Heart right ventricle (tissue), 16 donors: ENCODE results near the gene COL8A2. TPM values are rescaled to one million over a fixed set of nuclear protein-coding genes. Genes with fewer than 3 reads are reported as not detected.

Experiments used
- ATAC-seq, 8 donors: fragments of 200-7000 bp; cut with Tn5 transposase; one replicate each; pipeline ENCODE4 v1.9.1; 2020; ENCODE audit warnings: mild to moderate bottlenecking in 8 of 8, moderate library complexity in 8 of 8, moderate number of reproducible peaks in 1 of 8
- DNase-seq, 2 donors: peaks; one replicate each; pipeline ENCODE4 v3.0.0-alpha.2; 2020
- H3K27ac ChIP-seq, 10 donors: fragments of 200-600 bp; sonication (generic) in 2 of 10; one replicate each; pipeline versions ENCODE4 v1.5.0 to v1.8.0; 2020 to 2022; ENCODE audit warnings: mild to moderate bottlenecking in 3 of 10
- H3K27me3 ChIP-seq, 7 donors: fragments of 200-600 bp; one replicate each; pipeline ENCODE4 v1.8.0; 2021 to 2022; ENCODE audit warnings: mild to moderate bottlenecking in 2 of 7
- H3K36me3 ChIP-seq, 9 donors: fragments of 200-600 bp; sonication (generic) in 1 of 9; one replicate each; pipeline versions ENCODE4 v1.5.0 to v1.8.0; 2020 to 2022; ENCODE audit warnings: mild to moderate bottlenecking in 2 of 9
- H3K4me1 ChIP-seq, 9 donors: fragments of 200-600 bp; sonication (generic) in 1 of 9; one replicate each; pipeline versions ENCODE4 v1.5.0 to v1.8.0; 2020 to 2022; ENCODE audit warnings: mild to moderate bottlenecking in 4 of 9
- H3K4me3 ChIP-seq, 10 donors: fragments of 200-600 bp; sonication (generic) in 2 of 10; one replicate each; pipeline versions ENCODE4 v1.5.0 to v1.8.0; 2020 to 2022; ENCODE audit warnings: mild to moderate bottlenecking in 7 of 10, moderate library complexity in 2 of 10
- H3K9me3 ChIP-seq, 11 donors: fragments of 200-600 bp in 10 of 11; sonication (generic) in 2 of 11; one replicate each; pipeline versions ENCODE4 v1.5.0 to v1.8.0; 2013 to 2022; ENCODE audit warnings: mild to moderate bottlenecking in 2 of 11, control low read depth in 1 of 11, moderate library complexity in 1 of 11
- WGBS, 2 donors: extraction: QIAGEN DNeasy Blood & Tissue Kit; methylation state at CpG; one replicate each; pipeline ENCODE4 v1.1.7; 2013; ENCODE audit warnings: inconsistent platforms in 1 of 2; 5-methylcytosine and 5-hydroxymethylcytosine counted together
- intact Hi-C, 10 donors: fragments of 100-400 bp; cut with DNase I; formaldehyde crosslinking; loops; one replicate each; pipeline versions ENCODE4 v1.11.1 to v1.14.2; 2022
- polyA plus RNA-seq, 2 donors: library from polyadenylated mRNA; stranded (reverse); fragments of 200-250 nt; gene quantifications; one replicate each; pipeline ENCODE4 v1.2.3, GENCODE V29; 2013
- total RNA-seq, 10 donors: library from RNA; stranded (reverse); fragmentation: NEBNext Ultra II Directional in 3 of 10; extraction: Animal tissue kit (Norgen Biotek cat#: 25700) in 3 of 10; gene quantifications; one replicate each; pipeline versions ENCODE4 v1.2.1 to v1.2.4, GENCODE V29; 2021 to 2023
- TF ChIP-seq, protein P1 (sequence below), 9 donors: fragments of 200-600 bp; sonication (generic) in 2 of 9; IDR thresholded peaks; one replicate each; pipeline versions ENCODE4 v1.5.0 to v1.8.0; 2021 to 2022; ENCODE audit warnings: antibody characterized with exemption in 9 of 9, mild to moderate bottlenecking in 5 of 9, moderate library complexity in 1 of 9
- donor health status: Arrhythmogenic right ventricular cardiomyopathy.
- donor health status: ischemic (EF 13 %, LVEDD 7.1; RV severe dilation, severe dysfunction).
- donor health status: healthy with polysubstance abuse.
- donor health status: DM: no; HTN: yes; CAD: no.
- donor health status: DM: no; HTN: no; CAD: no.
- donor health status: ischemic (EF 25% LVEDD 6.9; RV normal size, moderate dysfunction).
- donor health status: ischemic (EF 25% LVEDD 5.7; RV mildly dilated, moderate dysfunction).
- donor health status: healthy.
- donor health status: DM: yes; HTN: yes; CAD: no.
- donor health status: Ischemic cardiomyopathy.
- donor health status: ischemic (EF 35%, LVEDD 5.7; RV mildly dilated, moderate dysfunction).
- donor health status: nonischemic (EF 11% LVEDD 7.7; RV severe dilation, severe dysfunction).
- donor health status: DM: yes; HTN: yes; CAD: no.
- donor health status: PGD.
- donor health status: ischemic (EF 29% LVEDD 5.4; RV normal size, mild dysfunction).
- donor health status: nonischemic (EF 23%, LVEDD 6.1; RV moderate dilation, normal function).

The COL8A2 gene
- total and polyA plus RNA-seq, 12 donors = 0.53 to 2.0 (median 0.73) TPM

DNA sequence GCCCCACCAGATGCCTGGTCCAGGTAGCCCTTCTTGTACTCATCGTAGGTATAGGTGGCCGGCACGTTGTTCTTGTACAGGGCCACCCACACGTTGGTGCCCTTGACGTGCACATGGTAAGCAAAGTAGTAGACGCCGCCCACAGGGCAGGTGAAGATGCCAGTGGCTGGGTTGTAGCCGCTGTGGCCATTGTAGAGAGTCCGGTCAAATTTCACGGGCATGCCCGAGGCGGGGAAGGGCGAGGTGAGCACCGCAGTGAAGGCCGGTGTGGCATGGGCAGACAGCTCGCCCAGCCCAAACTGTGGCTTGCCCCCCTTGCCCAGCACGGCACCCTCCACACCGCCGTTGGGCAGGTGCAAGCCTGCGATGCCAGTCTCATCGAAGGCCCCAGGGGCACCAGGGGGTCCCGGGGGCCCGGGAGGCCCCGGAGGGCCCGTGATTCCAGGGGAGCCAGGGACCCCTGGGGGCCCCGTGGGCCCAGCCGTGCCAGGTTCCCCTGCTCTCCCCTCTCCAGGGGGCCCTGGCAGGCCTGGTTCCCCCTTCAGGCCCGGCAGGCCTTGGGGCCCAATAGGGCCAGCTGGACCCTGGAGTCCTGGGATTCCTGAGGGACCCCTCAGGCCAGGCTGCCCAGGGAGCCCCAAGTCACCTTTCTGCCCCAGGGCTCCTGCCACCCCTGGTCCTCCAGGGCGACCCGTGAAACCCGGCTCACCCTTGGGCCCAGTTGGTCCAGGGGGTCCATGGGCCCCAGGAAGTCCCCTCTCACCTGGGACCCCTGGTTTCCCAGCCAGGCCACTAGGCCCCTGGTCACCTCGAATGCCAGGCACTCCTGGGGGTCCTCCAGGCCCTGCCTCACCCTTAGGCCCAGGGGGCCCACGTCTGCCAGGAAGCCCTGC lies 27.1 kb downstream of the COL8A2 start:
- DNase-seq = no peak
- Histone ChIP-seq H3K36me3 (peaks cover 0 to 40% (median 19%) of the 10 kb centered on the region in 9 donors), H3K27me3 (no peaks in the 10 kb centered on the region), H3K4me1 (peaks cover 3 to 47% (median 37%) of the 10 kb centered on the region in 9 donors), H3K9me3 (no peaks in the 10 kb centered on the region), H3K27ac (no peak overlapping the region), H3K4me3 (no peak overlapping the region)
- TF ChIP-seq, protein P1, sequence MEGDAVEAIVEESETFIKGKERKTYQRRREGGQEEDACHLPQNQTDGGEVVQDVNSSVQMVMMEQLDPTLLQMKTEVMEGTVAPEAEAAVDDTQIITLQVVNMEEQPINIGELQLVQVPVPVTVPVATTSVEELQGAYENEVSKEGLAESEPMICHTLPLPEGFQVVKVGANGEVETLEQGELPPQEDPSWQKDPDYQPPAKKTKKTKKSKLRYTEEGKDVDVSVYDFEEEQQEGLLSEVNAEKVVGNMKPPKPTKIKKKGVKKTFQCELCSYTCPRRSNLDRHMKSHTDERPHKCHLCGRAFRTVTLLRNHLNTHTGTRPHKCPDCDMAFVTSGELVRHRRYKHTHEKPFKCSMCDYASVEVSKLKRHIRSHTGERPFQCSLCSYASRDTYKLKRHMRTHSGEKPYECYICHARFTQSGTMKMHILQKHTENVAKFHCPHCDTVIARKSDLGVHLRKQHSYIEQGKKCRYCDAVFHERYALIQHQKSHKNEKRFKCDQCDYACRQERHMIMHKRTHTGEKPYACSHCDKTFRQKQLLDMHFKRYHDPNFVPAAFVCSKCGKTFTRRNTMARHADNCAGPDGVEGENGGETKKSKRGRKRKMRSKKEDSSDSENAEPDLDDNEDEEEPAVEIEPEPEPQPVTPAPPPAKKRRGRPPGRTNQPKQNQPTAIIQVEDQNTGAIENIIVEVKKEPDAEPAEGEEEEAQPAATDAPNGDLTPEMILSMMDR (IDR thresholded peaks at IDR 0.05) = no peak
- intact Hi-C loops = loop anchor here in 8 of 10 donors (2.0 to 10.0 kb wide), 12 partner anchors 34 to 327 kb away; no protein-coding TSS in a partner anchor
- no peak for ATAC-seq
- 94 to 95% methylated on average over 33 of the region's 33 CpGs for WGBS, 2 donors

DNA sequence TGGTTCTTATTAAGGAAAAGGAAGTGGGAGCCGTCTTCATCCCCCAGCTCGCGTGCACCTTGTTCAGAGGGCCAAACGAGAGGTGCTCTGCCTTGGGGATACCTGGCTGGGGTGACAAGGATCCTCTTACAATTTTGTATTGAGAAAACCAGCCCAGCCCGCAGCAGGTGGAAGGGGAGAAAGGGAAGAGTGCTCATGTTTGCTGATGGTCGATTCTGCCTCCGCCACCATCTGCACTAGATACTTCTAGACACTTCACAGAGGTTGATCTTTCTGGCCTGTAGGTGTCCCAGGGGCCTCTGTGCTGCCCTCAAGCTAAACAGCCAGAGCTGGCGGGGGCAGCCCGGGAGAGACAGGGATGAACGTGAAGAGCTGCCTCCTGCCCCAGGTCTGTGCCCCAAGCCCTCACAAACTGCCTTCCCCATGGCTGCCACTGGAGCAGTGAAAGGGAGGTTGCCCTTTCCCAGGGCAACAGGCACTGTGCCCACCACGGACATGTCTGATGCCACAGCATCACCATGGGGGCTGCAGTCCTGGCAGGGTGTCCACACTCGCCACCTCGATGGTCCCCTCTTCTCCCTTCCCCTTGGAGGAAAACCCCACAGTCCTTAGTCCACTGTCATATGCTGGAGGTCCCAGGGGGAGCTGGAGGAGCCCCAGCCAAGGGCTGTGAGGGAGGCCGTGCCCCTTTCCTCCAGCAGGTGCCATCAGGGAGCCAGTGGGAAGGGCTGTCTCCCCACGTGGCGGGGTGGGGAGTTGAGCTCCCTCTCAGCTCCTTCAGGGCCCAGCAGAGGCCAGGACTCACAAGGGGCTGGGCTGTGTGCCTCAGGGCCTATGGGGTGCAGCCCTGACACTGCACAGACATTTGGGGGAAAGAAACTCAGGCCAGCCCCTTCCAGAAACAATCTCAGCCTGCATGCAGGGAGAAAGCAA lies 28.3 kb downstream of the COL8A2 start:
- DNase-seq (no peak), ATAC-seq (no peak)
- Histone ChIP-seq H3K27me3 (no peaks in the 10 kb centered on the region), H3K36me3 (peaks cover 0 to 52% (median 22%) of the 10 kb centered on the region in 9 donors), H3K9me3 (no peaks in the 10 kb centered on the region), H3K4me3 (no peak overlapping the region), H3K27ac (peak overlapping the region in 4 of 10 donors; percentile 10 to 40 (median 28)), H3K4me1 (peaks cover 3 to 50% (median 40%) of the 10 kb centered on the region in 9 donors)
- intact Hi-C loops = loop anchor here in 8 of 10 donors (2.0 to 10.0 kb wide), 10 partner anchors 36 to 328 kb away; no protein-coding TSS in a partner anchor
- TF ChIP-seq, protein P1 (IDR thresholded peaks at IDR 0.05) = no peak
- WGBS, 2 donors = 67 to 68% methylated on average over 16 of the region's 16 CpGs

DNA sequence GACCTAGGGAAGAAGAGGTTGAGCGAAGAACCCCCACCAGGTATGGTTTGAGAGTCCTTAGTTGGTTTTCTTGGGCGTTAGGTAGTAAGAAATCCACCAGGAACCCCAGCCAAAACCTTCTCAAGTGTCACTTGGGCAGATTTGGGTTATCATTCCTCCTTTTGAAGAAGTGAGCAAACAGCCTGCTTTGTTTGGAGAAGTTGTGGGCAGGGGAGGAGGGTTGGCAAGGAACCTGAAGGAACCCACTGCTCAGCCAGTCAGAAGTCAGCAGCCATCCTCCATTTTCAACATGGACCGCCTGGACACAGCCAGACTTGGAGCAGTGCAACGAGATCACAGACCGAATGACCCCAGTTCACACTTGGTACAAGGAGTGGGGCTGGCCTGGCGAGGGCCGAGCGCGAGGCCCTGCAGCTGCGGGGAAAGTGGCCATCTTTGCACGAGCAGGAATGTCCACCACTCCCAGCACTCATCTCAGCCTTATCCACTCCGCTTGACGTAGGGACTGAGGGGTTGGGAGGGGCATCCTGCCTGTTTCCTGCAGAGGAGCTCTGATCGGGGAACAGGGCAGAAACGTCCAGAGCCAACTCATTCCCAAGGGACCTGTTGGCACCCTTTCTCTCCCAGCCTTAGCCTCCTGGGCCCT lies 29.1 kb downstream of the COL8A2 start:
- TF ChIP-seq, protein P1 (IDR thresholded peaks at IDR 0.05) = no peak
- peaks cover 3 to 55% (median 45%) of the 10 kb centered on the region in 9 donors for H3K4me1 ChIP-seq
- H3K27ac ChIP-seq = peak overlapping the region in 3 of 10 donors; percentile 15 to 42 (median 40)
- peaks cover 0 to 61% (median 26%) of the 10 kb centered on the region in 9 donors for H3K36me3 ChIP-seq
- ATAC-seq (peak in 1 of 8 donors; percentile 23), DNase-seq (no peak)
- H3K9me3 ChIP-seq = no peaks in the 10 kb centered on the region
- no peak overlapping the region for H3K4me3 ChIP-seq
- no peaks in the 10 kb centered on the region for H3K27me3 ChIP-seq
- 55 to 63% methylated on average over 15 of the region's 15 CpGs for WGBS, 2 donors
- intact Hi-C loops = loop anchor here in 8 of 10 donors (2.0 to 10.0 kb wide), 10 partner anchors 36 to 329 kb away; no protein-coding TSS in a partner anchor
